Measurements from ENCODE around the gene TMEM38B. TPM values are rescaled to one million over a fixed set of nuclear protein-coding genes. Genes with fewer than 3 reads are reported as not detected.
"Not testable (repeated sequence)": the region's sequence is repeated elsewhere in the genome, so short reads cannot be mapped to it uniquely, and the experiment has no call there.

Gene TMEM38B
- total RNA-seq, 1 experiment from 2014 or later: 12.5 TPM

GRCh38 chr9:105737205-105737604, 42.9 kb downstream of the TMEM38B start:
- DNase-seq (ENCODE audit: unreplicated experiment): no peak
- no peaks in the 10 kb centered on the region for H3K27me3 Mint-ChIP-seq (ENCODE audit: insufficient read depth, unreplicated experiment)
- TF ChIP-seq CTCF (IDR thresholded peaks at IDR 0.05; ENCODE audit: unreplicated experiment): no peak
- H3K27ac Mint-ChIP-seq (ENCODE audit: low read depth, unreplicated experiment): no peak overlapping the region
- intact Hi-C loops (cut with micrococcal nuclease): no loop called here
- H3K36me3 Mint-ChIP-seq (ENCODE audit: insufficient read depth, unreplicated experiment): peaks cover 19% of the 10 kb centered on the region
- POLR2A ChIA-PET: no interaction called here
- CTCF ChIA-PET: interaction anchor here (1.1 to 1.8 kb wide), 2 partner anchors 17 to 19 kb away, joined by 3 to 11 read pairs; no protein-coding TSS in a partner anchor
- H3K4me1 Mint-ChIP-seq (ENCODE audit: insufficient read depth, unreplicated experiment): no peaks in the 10 kb centered on the region
- no peak overlapping the region for H3K4me3 Mint-ChIP-seq (ENCODE audit: unreplicated experiment)
- no TSS peak for BruUV-seq (replicated peaks)
- peaks cover 17% of the 10 kb centered on the region for H3K9me3 Mint-ChIP-seq (ENCODE audit: unreplicated experiment)

GRCh38 chr9:105742088-105742487, 47.7 kb downstream of the TMEM38B start:
- no peak overlapping the region for H3K27ac Mint-ChIP-seq (ENCODE audit: low read depth, unreplicated experiment)
- peaks cover 10% of the 10 kb centered on the region for H3K36me3 Mint-ChIP-seq (ENCODE audit: insufficient read depth, unreplicated experiment)
- TF ChIP-seq CTCF (IDR thresholded peaks at IDR 0.05; ENCODE audit: unreplicated experiment): no peak
- no peak for DNase-seq (ENCODE audit: unreplicated experiment)
- H3K9me3 Mint-ChIP-seq (ENCODE audit: unreplicated experiment): no peaks in the 10 kb centered on the region
- CTCF ChIA-PET: no interaction called here
- no peaks in the 10 kb centered on the region for H3K27me3 Mint-ChIP-seq (ENCODE audit: insufficient read depth, unreplicated experiment)
- no peaks in the 10 kb centered on the region for H3K4me1 Mint-ChIP-seq (ENCODE audit: insufficient read depth, unreplicated experiment)
- POLR2A ChIA-PET: no interaction called here
- H3K4me3 Mint-ChIP-seq (ENCODE audit: unreplicated experiment): no peak overlapping the region
- intact Hi-C loops (cut with micrococcal nuclease): no loop called here
- BruUV-seq (replicated peaks): no TSS peak

DNA sequence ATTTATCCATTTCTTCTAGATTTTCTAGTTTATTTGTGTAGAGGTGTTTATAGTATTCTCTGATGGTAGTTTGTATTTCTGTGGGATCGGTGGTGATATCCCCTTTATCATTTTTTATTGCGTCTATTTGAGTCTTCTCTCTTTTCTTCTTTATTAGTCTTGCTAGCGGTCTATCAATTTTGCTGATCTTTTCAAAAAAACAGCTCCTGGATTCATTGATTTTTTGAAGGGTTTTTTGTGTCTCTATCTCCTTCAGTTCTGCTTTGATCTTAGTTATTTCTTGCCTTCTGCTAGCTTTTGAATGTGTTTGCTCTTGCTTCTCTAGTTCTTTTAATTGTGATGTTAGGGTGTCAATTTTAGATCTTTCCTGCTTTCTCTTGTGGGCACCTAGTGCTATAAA, 53.0 kb downstream of the TMEM38B start:
- H3K4me1 Mint-ChIP-seq (ENCODE audit: insufficient read depth, unreplicated experiment); H3K36me3 Mint-ChIP-seq (ENCODE audit: insufficient read depth, unreplicated experiment); BruUV-seq (replicated peaks); H3K27me3 Mint-ChIP-seq (ENCODE audit: insufficient read depth, unreplicated experiment); H3K4me3 Mint-ChIP-seq (ENCODE audit: unreplicated experiment); DNase-seq (ENCODE audit: unreplicated experiment); POLR2A ChIA-PET; H3K27ac Mint-ChIP-seq (ENCODE audit: low read depth, unreplicated experiment); H3K9me3 Mint-ChIP-seq (ENCODE audit: unreplicated experiment); intact Hi-C loops (cut with micrococcal nuclease): not testable (repeated sequence)
- CTCF ChIA-PET: interaction anchor here (1.7 kb wide), 1 partner anchor 29 kb away, joined by 5 read pairs; no protein-coding TSS in a partner anchor

DNA sequence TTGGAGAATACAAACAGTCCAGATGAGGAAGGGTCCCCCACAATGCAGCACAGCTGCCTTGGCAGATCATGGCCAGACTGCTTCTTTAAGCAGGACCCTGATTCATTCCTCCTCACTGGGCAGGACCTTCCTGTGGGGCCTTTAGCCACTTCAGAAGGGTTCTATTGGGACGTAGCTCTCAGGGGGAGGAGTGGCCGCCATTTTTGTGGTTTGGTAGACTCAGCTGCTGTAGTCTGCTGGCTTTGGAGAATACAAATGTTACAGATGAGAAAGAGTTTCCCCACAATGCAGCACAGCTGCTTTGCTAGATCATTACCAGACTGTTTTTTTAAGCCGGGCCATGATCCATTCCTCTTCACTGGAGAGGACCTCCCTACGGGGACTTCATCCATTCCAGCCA, 57.4 kb downstream of the TMEM38B start:
- ChIA-PET POLR2A (no interaction called here), CTCF (interaction anchor here (0.6 kb wide), 1 partner anchor 143 kb away, joined by 4 read pairs; no protein-coding TSS in a partner anchor)

More for the DNA sequence above, 57.4 kb downstream of the TMEM38B start:
- H3K4me3 Mint-ChIP-seq (ENCODE audit: unreplicated experiment): no peak overlapping the region
- no peaks in the 10 kb centered on the region for H3K4me1 Mint-ChIP-seq (ENCODE audit: insufficient read depth, unreplicated experiment)
- peaks cover 10% of the 10 kb centered on the region for H3K36me3 Mint-ChIP-seq (ENCODE audit: insufficient read depth, unreplicated experiment)
- no peak for TF ChIP-seq CTCF (IDR thresholded peaks at IDR 0.05; ENCODE audit: unreplicated experiment)
- intact Hi-C loops (cut with micrococcal nuclease): no loop called here
- BruUV-seq (replicated peaks): no TSS peak
- H3K9me3 Mint-ChIP-seq (ENCODE audit: unreplicated experiment): peaks cover 24% of the 10 kb centered on the region
- no peak overlapping the region for H3K27ac Mint-ChIP-seq (ENCODE audit: low read depth, unreplicated experiment)
- no peaks in the 10 kb centered on the region for H3K27me3 Mint-ChIP-seq (ENCODE audit: insufficient read depth, unreplicated experiment)
- DNase-seq (ENCODE audit: unreplicated experiment): no peak

All from MCF 10A (cell line).